GM18907 (cell line): Measurements from ENCODE around the gene GAS2L1.
A peak's percentile ranks its signal among the peaks of the same experiment; 100 is the strongest.

Experiments
- ATAC-seq: cut with Tn5 transposase; IDR thresholded peaks from one replicate; pipeline ENCODE4 v1.9.1; 2021; ENCODE audit warnings: mild to moderate bottlenecking, moderate library complexity; ENCODE audit not compliant: unreplicated experiment

GAS2L1 gene

DNA sequence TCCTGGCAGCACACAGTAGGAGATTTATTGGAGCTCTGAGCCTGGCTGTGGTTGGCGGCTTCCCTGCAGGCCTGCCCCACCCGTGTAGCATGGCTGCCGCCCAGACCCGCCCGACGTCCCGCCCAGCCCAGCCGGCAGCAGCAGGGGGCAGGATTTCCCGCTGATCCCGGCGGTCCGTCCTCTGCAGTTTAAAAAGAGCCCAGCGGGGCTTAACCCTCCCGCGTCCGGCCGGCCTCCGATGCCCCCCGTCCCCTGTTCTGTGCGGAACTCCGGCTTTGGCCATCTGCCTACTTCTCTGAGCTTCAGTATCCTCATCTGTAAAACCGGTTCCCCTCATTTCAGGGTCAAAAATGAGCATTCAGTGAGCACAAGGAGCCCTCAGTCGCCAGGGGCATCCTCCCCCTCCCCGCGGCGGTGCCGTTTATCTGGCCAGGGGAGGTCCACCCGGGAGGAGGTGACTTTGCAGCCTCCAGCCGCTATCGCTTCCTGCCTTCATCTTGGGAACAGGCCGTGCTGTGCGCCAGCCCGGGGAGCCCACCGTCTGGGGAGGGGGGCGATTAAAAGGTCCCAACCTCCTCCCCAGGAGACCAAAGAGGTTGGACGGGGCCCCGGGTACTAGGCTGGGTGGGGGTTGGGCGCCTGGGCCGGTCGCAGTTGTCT, at the start of gene GAS2L1:
TSS of gene GAS2L1 (plus strand) at position 476 of the 660 bp plus-strand sequence. CDS start 1,456 bp downstream, outside the sequence.
- no peak for ATAC-seq

DNA sequence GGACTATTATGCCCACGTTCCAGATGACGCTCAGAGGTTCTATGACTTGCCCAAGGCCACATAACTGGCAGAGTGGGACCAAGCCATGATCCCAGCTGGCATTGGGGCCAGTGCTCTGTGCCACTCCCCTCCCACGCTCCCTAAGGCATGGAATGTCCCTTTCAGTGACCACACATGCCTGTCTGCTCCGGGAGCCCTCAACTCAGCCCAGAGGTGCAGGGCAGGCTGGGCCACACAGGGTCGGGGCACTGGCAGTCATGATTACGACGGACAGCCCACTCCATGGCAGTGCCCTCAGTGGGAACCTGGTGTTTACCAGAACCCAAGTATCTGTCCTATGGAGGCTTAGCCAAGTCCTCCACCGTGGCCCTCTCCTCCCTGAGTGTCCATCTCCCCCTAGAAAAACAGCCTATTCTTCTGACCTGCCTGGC, 48.7 kb upstream of the GAS2L1 start:
- ATAC-seq: no peak

DNA sequence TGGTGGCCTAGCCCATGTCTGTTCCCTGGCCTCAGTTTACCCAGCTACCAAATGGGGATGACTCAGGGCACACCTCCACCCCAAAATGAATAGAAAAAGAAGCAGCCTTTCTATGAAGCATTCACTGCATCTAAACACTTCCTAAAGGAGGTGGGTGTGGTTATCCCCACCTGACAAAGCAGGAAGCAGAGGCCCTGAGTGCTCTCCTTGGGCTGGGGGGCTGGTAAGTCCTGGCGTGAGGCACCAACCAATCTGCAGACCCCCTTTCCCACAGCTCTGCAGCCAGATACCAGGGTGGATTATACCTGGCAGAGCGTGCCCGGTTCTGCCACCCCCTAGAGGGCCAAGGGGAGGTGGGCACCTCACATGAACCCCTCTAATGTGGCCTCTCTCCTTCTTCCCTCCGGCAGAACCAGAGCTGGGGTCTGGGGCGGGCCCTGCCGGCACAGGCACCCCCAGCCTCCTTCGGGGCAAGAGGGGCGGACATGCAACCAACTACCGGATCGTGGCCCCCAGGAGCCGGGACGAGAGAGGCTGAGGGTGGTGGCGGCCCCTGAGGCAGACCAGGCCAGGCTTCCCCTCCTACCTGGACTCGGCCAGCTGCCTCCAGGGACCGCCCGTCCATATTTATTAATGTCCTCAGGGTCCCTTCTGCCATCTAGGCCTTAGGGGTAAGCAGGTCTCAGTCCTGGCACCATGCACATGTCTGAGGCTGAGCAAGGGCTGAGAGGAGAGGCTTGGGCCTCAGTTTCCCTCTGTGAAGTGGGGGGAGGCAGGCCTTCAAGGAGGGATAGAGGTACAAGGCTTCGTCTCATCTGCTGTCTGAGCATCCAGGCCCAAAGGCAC, 47.8 kb upstream of the GAS2L1 start:
- ATAC-seq: no peak

DNA sequence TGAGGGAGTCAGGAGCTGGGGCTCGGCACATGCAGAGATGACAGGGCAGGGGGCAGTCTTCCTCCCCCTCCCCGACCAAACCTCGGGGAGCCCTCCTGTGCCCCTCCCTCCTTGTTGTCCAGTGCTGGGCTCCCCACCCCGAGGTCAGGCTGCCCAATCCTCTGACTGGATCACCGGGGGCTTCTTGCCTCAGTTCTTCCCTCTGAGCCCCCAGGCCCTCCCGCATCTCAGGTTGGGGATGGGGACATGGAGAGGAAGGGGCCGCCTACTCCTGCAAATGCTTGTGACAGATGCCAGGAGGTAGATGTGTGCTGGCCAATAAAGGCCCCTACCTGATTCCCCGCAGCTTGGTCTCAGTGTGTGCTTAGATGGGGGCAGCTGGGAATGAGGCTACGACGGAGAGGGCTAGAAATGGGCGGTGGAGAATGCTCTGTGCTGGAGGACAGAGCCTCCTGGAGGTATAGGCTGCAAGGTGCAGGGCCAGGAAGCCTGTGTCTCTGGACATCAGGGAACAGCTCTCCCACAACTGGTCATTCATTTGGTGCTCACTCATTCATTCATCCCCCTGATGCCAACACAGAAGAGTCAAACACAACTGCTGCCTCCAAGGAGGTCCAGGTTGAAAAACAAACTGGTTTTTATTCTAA, 47.1 kb upstream of the GAS2L1 start:
- no peak for ATAC-seq

DNA sequence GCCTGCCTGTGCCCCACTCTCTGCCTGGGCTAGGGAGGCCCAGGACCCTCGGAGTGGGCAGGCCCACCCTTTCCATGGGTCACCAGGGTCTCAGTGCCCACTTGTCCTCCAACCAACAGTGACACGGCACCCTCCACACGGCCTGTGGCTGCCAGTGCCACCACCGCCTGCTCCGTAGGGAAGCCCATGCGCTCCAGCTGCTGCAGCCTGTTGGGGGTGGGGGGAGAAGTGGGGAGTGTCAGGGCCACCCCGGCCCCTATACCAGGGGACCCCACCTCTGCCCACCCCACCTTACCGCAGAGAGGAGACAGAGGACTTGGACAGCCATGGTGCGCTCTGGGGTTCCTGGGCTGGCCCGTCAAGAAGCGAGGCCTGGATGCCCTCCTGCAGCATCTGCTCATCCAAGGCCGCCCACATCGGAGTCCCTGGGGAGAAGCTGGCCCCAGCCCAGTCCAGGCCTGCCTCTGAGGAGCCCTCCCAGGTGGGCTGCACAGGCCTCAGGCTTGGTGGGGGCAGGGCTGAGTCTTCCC, 46.4 kb upstream of the GAS2L1 start:
- ATAC-seq: no peak

DNA sequence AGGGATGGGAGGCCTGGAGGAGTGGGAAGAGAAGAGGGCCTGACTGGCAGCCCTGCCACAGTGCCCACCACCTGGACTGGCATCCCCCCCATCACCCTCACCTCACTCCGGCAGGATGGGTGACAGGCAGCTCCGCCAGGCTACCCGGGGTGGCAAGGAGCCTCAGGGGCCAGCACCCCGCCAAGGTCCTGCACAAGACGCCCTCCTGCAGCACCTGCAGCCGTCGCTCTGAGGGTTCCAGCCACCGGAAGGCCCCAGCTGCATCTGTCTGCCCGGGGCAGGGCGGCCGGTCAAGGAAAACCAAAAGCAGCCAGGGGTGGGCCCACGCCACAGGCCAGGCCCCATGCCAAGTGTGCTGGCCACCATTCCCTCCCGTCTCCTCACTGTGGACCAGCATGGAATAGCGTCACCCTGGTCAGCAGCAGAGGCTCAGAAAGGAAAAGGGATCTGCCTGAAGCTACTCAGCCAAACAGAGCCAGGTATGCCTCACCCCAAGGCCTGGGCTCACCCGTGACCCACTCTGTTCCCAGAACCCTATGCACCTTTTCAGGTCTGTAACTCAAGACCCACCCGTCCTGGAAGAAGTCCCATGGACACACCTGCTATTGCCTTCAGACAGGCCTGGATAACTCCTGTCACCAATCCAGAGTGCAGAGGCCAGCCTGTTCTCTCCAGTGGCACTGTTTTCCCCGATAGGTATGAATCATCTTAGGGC, 45.7 kb upstream of the GAS2L1 start:
- ATAC-seq: no peak

DNA sequence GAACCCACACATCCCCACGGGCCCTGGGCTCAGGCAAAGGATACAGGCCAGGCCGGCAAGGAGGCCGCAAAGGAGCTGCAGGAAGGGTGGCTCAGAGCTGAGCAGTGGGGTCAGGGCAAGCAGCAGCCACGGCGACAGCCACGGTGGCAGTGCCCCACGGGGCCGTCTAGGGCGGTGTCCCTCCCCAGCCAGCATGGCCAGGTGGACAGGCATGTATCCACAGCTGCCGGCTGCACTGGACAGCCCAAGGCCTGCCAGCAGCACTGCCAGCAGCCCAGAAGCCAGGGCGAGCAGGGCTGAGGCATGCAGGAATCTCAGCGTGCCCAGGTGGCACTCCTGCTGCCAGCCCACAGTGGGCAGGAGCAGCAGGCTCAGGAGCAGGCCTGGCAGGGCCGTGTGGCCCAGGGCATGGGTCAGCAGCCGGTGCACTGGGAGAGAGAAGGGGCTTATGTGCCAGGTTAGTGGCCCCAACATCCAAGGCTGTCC, 42.6 kb upstream of the GAS2L1 start:
- ATAC-seq: no peak

DNA sequence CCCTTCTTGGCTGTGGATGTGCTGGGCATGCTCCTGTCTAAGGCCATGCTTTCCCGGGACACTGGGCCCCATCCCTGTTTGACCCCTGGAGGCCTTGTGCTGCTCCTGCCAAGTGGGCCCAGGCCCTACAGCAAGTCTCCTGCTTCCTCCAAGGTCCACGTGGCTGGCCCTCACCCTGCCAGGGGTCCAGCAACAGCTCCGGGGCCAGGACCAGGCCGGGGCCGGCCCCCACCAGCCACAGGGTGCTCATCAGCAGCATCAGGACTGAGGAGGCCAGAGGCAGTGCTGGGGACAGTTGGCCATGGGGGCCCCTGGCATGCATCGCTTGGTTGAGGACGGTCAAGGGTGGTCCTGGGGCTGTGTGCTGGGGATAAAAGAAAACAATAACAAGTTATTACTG, 41.1 kb upstream of the GAS2L1 start:
- no peak for ATAC-seq

DNA sequence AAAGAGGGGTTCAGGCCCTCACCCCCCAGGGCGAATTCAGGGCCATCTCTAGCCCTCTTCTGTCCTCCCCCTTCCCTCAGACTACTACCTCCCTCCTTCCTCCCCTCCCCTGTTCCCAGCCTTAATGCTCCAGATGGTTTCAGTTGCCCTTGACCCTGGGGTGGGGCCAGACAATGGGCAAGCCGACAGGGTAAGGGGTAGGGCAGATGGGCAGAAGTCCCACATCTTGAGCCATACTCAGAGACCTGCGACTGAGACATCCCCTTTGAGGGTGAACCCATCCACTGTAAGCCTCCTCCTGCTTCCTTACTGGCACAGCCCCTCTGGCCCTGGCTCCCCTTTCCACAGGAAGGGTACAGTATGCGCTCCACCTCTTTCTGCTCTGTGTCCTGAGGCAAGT, 40.5 kb upstream of the GAS2L1 start:
- ATAC-seq: no peak

DNA sequence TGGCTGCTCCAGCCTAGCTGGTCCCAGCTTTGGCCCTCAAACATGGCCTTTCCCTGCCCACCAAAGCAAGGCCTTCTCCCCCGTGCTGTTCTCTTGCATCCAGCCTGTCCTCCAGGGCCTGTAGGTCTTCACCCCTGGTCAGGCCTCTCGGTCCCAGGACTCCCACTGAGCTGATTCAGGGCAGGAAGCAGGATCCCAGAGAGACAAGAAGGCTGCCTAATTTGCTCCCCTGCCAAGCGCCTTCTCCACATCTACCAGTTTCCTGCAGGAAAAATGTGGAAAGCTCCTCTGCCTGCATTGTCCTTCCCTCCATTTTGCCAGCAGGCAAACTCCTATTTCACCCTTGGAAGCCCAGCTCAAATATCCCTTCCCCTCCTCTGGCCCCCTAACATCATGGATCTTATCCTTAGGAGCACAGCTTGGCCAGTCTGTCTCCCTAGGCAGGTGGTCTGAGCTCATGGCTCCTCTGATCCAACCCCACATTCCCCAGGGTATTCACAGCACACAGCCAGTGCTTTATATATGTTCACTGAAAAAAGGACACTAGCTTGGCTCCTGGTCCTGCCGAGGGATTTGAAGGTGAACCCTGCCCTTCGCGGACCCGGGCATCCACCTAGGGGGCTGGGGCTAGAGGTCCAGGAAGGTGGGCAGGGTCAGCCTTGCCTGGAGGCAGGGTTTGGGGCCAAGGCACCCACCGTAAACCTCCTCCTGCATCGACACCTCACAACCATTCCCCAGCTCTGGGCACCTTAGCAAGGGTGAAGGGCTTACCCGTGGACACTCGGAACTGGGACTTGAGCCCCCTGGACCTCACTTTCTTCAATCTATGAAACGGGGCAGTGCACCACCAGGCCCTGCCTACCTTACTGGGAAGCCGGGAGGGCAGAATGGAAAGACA, 39.6 kb upstream of the GAS2L1 start:
- no peak for ATAC-seq

DNA sequence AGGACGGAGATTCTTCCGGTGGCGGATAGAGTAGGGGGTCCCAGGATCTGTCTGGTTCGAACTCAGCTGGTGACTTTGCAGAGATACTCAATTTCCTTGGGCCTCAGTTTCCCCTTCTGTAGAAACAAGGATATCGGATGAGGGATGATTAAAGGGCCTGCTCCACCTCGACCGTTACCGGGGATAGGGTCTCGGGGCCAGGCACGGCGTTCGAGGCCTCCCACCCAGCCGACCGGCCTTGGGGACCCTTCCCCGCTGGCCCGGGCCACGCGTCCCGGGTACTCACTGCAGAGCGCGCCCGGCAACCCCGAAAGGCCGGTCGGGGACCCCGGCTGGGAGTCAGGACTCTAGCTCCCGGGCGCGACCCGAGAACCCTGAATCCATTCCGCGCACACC, 39.0 kb upstream of the GAS2L1 start:
- ATAC-seq: no peak

DNA sequence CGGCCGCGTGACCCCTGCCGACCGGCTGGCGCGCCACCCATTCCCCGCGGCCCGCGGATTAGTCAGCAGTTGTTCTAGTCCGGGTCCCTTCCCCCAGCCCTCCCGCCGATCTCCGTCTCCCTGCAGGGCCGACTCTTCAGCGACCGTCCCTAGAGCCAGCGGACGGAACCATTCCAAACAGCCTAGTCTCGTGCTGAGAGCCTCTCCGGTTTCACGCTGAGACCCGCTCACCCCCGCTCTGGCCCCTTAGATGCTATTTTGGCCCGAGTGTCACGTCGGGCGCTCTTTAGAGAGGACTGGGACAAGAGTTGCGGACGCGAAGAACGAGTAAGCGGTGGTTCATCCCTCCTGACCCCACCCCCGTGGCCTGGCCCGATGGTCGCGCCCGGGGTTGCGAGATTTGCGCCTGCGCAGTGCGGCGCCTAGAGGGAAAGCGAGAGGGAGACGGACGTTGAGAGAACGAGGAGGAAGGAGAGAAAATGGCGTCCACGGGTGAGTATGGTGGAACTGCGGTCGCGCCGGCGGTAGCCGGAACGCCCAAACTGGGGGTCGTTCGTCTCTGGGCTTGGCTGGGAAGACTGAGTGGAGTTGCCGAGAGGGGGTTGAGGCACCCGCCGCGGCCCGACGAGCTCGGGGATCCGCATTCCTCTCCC, 38.5 kb upstream of the GAS2L1 start, which contains the start of the genes EWSR1 and RHBDD3:
TSS of gene EWSR1 (plus strand) at position 411 of the 653 bp plus-strand sequence. CDS start at position 480, 69 bp downstream.
TSS of gene RHBDD3 (minus strand) at position 124 of the 653 bp plus-strand sequence. CDS start 2,355 bp downstream, outside the sequence.
- peak; percentile 80 for ATAC-seq

DNA sequence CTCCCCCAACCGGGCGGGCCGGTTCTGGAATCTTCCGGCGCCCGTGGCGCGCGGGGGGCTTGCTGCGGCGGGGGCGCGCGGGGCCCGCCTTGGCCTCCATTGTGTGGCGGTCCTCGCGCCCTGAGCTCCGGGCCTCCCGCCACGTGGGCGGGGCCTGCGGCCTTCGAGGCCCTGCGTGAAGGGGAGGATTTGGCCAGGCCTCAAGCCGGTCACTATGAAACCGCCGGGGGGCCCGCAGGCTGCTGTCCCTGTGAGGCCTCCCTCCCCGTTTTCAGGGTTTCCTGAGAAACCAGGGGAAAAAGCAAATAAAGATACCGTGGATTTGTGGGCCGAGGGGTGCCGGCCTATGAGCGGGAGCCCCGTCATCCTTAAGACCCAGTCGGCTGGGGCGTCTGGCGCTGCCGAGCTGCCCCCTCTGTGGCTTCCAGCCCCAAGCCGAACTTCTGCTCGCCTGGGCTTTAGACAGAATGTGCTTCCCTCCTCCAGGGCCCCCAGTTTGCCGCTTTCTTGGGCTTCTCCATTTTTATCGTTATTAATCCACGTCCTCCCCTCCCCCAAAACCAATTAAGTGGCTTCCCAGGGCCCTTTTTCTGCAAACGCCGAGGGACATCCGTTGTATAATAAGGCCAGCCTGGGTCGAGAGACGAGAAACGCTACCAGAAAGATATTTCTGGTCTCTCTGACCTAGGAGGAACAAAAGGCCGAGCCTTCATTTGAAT, 37.8 kb upstream of the GAS2L1 start:
- peak; percentile 14 for ATAC-seq

DNA sequence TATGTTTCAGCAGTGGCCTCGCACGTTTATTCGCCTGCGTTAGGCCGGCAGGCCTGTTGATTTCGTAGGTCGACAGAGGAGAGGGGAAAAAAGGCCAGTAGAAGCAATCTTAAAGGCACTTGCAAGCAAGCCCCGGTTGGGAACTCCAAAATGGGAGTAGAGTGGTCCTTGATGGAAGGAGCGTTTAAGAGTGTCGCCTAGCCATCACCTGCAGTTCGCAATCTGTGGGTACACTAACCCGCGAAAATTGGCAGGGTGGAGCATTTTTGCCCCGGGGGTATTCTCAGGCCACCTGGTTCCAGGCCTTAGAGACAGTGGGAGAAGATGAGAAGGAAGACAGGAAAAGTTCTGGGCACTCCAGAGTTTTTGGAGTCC, 37.2 kb upstream of the GAS2L1 start:
- no peak for ATAC-seq

DNA sequence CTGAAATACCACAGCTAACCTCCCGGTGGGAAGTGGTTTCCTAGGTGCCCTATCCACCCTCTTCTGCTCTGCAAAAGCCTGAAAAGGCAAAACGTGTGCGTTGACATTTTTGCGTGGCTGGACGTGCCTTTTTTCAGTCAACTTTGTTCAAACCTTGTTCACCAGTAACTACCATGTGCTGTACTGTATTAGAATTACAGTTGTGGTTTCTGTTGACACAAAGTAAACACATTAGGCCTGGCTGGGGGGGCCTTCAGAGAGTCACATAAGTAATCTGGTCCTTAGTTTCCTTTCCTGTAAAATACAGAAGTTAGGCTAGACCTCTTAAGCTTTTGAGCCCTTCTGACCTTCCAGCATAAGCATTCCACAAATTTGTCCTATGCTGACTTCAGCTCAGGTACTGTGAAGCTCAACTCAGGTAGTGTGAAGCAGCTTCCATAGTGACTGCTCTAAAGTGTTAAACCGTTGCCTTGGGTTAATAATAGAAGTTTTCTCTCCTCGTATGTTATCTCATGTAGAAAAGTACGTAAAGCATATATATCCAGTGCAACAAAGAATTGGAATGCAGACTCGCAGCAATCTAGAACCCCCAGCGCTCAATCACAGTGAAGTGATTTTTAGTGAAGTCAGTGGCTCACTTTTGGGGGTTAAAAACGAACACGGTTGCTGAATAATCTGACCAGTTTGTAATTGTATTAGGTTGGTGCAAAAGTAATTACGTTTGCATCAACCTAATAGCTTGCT, 36.5 kb upstream of the GAS2L1 start:
- no peak for ATAC-seq

DNA sequence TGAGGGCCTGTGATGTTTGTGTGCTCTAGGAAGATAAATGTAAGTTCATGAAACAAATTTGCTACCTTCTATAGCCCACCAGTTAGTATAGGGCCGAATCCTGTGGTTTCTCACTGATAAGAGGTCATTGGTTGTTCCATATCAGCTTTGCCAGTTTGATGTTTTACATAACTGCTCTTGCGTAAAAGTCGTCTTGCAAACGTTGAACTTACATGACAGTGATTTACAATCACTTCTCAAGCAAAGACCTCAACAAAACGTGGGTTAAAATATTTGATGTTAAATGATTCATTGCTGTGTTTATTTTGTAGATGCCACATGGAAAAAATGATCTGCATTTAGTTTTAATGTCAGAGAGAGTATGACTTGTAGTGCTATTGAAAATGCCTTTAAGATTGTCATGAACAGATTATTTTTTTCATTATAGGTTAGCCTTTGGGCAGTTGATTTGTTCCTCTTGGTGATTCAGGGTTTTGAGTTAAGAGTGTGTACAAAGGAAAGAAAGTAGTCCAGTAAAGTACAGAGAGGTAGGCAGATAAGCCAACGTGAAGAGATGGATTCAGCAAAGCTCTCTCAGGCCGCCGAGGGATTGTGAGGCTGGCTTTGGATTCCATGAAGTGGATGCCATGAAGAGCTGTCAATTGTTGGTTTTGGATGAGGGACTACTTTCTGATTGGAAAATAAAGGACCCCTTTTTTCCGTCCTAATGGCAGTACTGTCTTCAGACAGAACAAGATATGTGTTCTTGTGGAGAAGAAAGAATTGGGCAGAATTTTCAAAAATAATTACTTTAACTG, 35.8 kb upstream of the GAS2L1 start:
- no peak for ATAC-seq

DNA sequence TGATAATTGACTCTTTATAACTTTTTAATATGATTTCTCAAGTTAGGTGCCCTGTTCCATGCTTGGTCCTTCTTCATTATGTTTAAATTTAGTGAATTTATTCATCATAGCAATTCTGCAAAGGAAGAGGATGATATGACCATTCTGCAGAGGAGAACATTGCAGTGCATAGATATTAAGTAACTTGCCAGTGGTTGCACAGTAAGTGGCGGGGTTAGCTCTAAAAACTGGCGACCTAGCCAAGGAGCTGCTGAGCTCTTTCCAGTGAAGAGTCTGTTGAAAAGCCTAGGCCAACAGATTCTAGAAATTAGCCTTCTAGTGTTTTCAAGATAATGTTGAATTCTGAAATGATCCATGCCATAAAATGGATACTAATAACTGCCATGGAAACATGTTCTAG, 33.8 kb upstream of the GAS2L1 start:
- ATAC-seq: no peak
